Pancreas (tissue), 10 donors: Measurements from ENCODE around the gene ELOVL5. TPM values are rescaled to one million over a fixed set of nuclear protein-coding genes. Genes with fewer than 3 reads are reported as not detected.

Experiments
- ATAC-seq, 4 donors: fragments of 200-7000 bp; cut with Tn5 transposase; one replicate each; pipeline versions ENCODE4 v1.8.0 to v1.9.1; 2020; ENCODE audit warnings: mild to moderate bottlenecking in 4 of 4, moderate library complexity in 4 of 4
- DNase-seq, 6 donors: peaks; one replicate each; pipeline ENCODE4 v3.0.0-alpha.2; 2020
- FAIRE-seq: peaks from 2 replicates; lab custom pipeline; 2012; peaks lifted over from hg19 to GRCh38; lab: Jason Lieb, UNC
- H3K27ac ChIP-seq, 4 donors: fragments of 200-600 bp; sonication (generic); 1 replicate in 3 of 4; 2 replicates in 1 of 4; pipeline versions ENCODE4 v1.5.0 to v1.8.0; 2020
- H3K27me3 ChIP-seq, 4 donors: fragments of 200-600 bp; one replicate each; pipeline ENCODE4 v1.8.0; 2021
- H3K36me3 ChIP-seq, 3 donors: fragments of 200-600 bp; sonication (generic) in 1 of 3; one replicate each; pipeline versions ENCODE4 v1.5.0 to v1.8.0; 2020 to 2021
- H3K4me1 ChIP-seq, 3 donors: fragments of 200-600 bp; one replicate each; pipeline ENCODE4 v1.8.0; 2021
- H3K4me3 ChIP-seq, 4 donors: fragments of 200-600 bp; sonication (generic) in 2 of 4; one replicate each; pipeline versions ENCODE4 v1.5.0 to v1.8.0; 2020 to 2021
- H3K9me3 ChIP-seq, 4 donors: fragments of 200-600 bp; one replicate each; pipeline ENCODE4 v1.8.0; 2021
- CTCF ChIP-seq, 4 donors: fragments of 200-600 bp; sonication (generic) in 3 of 4; IDR thresholded peaks; one replicate each; pipeline versions ENCODE4 v1.5.0 to v1.8.0; 2021; ENCODE audit warnings: antibody characterized with exemption in 4 of 4
- WGBS, 2 donors: extraction: QIAGEN DNeasy Blood & Tissue Kit; methylation state at CpG; one replicate each; pipeline ENCODE4 v1.1.7; 2013; 5-methylcytosine and 5-hydroxymethylcytosine counted together
- intact Hi-C, 3 donors: fragments of 100-400 bp; cut with DNase I; formaldehyde crosslinking; loops; one replicate each; pipeline versions ENCODE4 v1.11.1 to v1.14.2; 2022
- polyA plus RNA-seq, 2 donors: library from polyadenylated mRNA; stranded (reverse); fragments of 200-250 nt; gene quantifications; one replicate each; pipeline ENCODE4 v1.2.3, GENCODE V29; 2013
- total RNA-seq, 6 donors: library from RNA; stranded (reverse); fragmentation: NEBNext Ultra II Directional in 4 of 6; extraction: Animal tissue kit (Norgen Biotek cat#: 25700) in 4 of 6; gene quantifications; one replicate each; pipeline versions ENCODE4 v1.2.1 to v1.2.4, GENCODE V29; 2021 to 2023
- donor health status: healthy with polysubstance abuse.
- donor health status: DM: no; HTN: no; CAD: no; lungs with moderate emphysema.
- donor health status: DM: no; HTN: no; CAD: no.
- donor health status: control.
- donor health status: control.
- donor health status: Bipolar disorder and iron deficiency.
- donor health status: DM: yes; HTN: yes; CAD: no.
- donor health status: DM: no; HTN: no; CAD: no.
- donor health status: DM: no; HTN: no; CAD: no.
- donor health status: DM: yes; HTN: yes; CAD: no.

Gene ELOVL5
- total and polyA plus RNA-seq, 8 donors = 2.8 to 21.2 (median 11.2) TPM

- ATAC-seq (no peak), DNase-seq (no peak), FAIRE-seq (no peak)
- intact Hi-C loops = no loop called here
- Histone ChIP-seq H3K36me3 (no peaks in the 10 kb centered on the region), H3K27ac (no peak overlapping the region), H3K4me1 (no peaks in the 10 kb centered on the region), H3K27me3 (no peaks in the 10 kb centered on the region), H3K4me3 (no peak overlapping the region), H3K9me3 (no peaks in the 10 kb centered on the region)
- no peak for TF ChIP-seq CTCF (IDR thresholded peaks at IDR 0.05)
Measured at GRCh38 chr6:53316142-53316541, 32.6 kb downstream of the ELOVL5 start.

GRCh38 chr6:53315086-53315724 is 33.5 kb downstream of the ELOVL5 start:
- no peaks in the 10 kb centered on the region for H3K36me3 ChIP-seq
- H3K27ac ChIP-seq = no peak overlapping the region
- no peaks in the 10 kb centered on the region for H3K27me3 ChIP-seq
- no peak overlapping the region for H3K4me3 ChIP-seq
- FAIRE-seq = no peak
- H3K9me3 ChIP-seq = no peaks in the 10 kb centered on the region
- ATAC-seq = no peak
- no peaks in the 10 kb centered on the region for H3K4me1 ChIP-seq
- no peak for TF ChIP-seq CTCF (IDR thresholded peaks at IDR 0.05)
- WGBS, 2 donors = 61 to 79% methylated on average over 3 of the region's 3 CpGs
- DNase-seq = no peak
- intact Hi-C loops = no loop called here

GRCh38 chr6:53313784-53314400 is 34.9 kb downstream of the ELOVL5 start:
- intact Hi-C loops = no loop called here
- H3K36me3 ChIP-seq = no peaks in the 10 kb centered on the region
- no peak for DNase-seq
- H3K4me1 ChIP-seq = no peaks in the 10 kb centered on the region
- 66 to 68% methylated on average over 4 of the region's 4 CpGs for WGBS, 2 donors
- FAIRE-seq = no peak
- H3K4me3 ChIP-seq = no peak overlapping the region
- no peak for TF ChIP-seq CTCF (IDR thresholded peaks at IDR 0.05)
- no peak for ATAC-seq
- no peak overlapping the region for H3K27ac ChIP-seq
- no peaks in the 10 kb centered on the region for H3K9me3 ChIP-seq
- H3K27me3 ChIP-seq = no peaks in the 10 kb centered on the region

GRCh38 chr6:53312355-53312754 is 36.4 kb downstream of the ELOVL5 start:
- 53 to 78% methylated on average over 2 of the region's 2 CpGs for WGBS, 2 donors
- ATAC-seq (no peak), DNase-seq (no peak), FAIRE-seq (no peak)
- no peaks in the 10 kb centered on the region for H3K27me3 ChIP-seq
- no peaks in the 10 kb centered on the region for H3K9me3 ChIP-seq
- TF ChIP-seq CTCF (IDR thresholded peaks at IDR 0.05) = no peak
- no peak overlapping the region for H3K27ac ChIP-seq
- H3K4me1 ChIP-seq = no peaks in the 10 kb centered on the region
- no peaks in the 10 kb centered on the region for H3K36me3 ChIP-seq
- intact Hi-C loops = no loop called here
- H3K4me3 ChIP-seq = no peak overlapping the region

- Histone ChIP-seq H3K27ac (no peak overlapping the region), H3K9me3 (no peaks in the 10 kb centered on the region), H3K27me3 (no peaks in the 10 kb centered on the region), H3K4me3 (no peak overlapping the region), H3K4me1 (no peaks in the 10 kb centered on the region), H3K36me3 (no peaks in the 10 kb centered on the region)
- FAIRE-seq (no peak), ATAC-seq (no peak), DNase-seq (no peak)
- intact Hi-C loops = no loop called here
- WGBS, 2 donors = 93 to 95% methylated on average over 3 of the region's 3 CpGs
- TF ChIP-seq CTCF (IDR thresholded peaks at IDR 0.05) = no peak
Measured at GRCh38 chr6:53311586-53311935, 37.2 kb downstream of the ELOVL5 start.
